HUES6 (cell line): Measurements from ENCODE around the gene WDR74.

Experiments
- H3K27ac ChIP-seq: 2 replicates; pipeline ENCODE4 v1.7.0; 2013; ENCODE audit warnings: low read depth, mild to moderate bottlenecking, low read length, inconsistent platforms
- H3K27me3 ChIP-seq: 2 replicates; pipeline ENCODE4 v1.6.1; 2013; ENCODE audit warnings: low read length; ENCODE audit not compliant: control insufficient read depth, insufficient read depth
- H3K36me3 ChIP-seq: 2 replicates; pipeline ENCODE4 v1.6.1; 2013; ENCODE audit warnings: low read length; ENCODE audit not compliant: control insufficient read depth, insufficient read depth
- H3K4me1 ChIP-seq: 2 replicates; pipeline ENCODE4 v1.6.1; 2013; ENCODE audit warnings: low read length; ENCODE audit not compliant: control insufficient read depth, insufficient read depth
- H3K4me3 ChIP-seq: 2 replicates; pipeline ENCODE4 v1.5.1; 2013; ENCODE audit warnings: low read depth, low read length
- H3K9ac ChIP-seq: one replicate; pipeline ENCODE4 v1.6.1; 2013; ENCODE audit warnings: mild to moderate bottlenecking, low read length
- H3K9me3 ChIP-seq: 2 replicates; pipeline ENCODE4 v1.6.1; 2013; ENCODE audit warnings: low read depth, low read length; ENCODE audit not compliant: control insufficient read depth, insufficient read depth

The WDR74 gene

GRCh38 chr11:62858201-62858600, 18.8 kb upstream of the WDR74 start:
- Histone ChIP-seq H3K4me3 (peak overlapping the region; percentile 81), H3K9me3 (no peaks in the 10 kb centered on the region), H3K9ac (peak overlapping the region; percentile 98), H3K27me3 (no peaks in the 10 kb centered on the region), H3K36me3 (peaks cover 33% of the 10 kb centered on the region), H3K4me1 (peaks cover 33% of the 10 kb centered on the region), H3K27ac (peak overlapping the region; percentile 89; the same call in 1 of the 2 replicates)

GRCh38 chr11:62857541-62857982, 18.2 kb upstream of the WDR74 start:
- peak overlapping the region; percentile 89; the same call in 1 of the 2 replicates for H3K27ac ChIP-seq
- H3K36me3 ChIP-seq = peaks cover 37% of the 10 kb centered on the region
- H3K27me3 ChIP-seq = no peaks in the 10 kb centered on the region
- H3K9ac ChIP-seq = peak overlapping the region; percentile 98
- H3K9me3 ChIP-seq = no peaks in the 10 kb centered on the region
- H3K4me1 ChIP-seq = peaks cover 29% of the 10 kb centered on the region
- peak overlapping the region; percentile 81 for H3K4me3 ChIP-seq

GRCh38 chr11:62856333-62856895, 17.0 kb upstream of the WDR74 start:
- no peaks in the 10 kb centered on the region for H3K27me3 ChIP-seq
- H3K9me3 ChIP-seq = no peaks in the 10 kb centered on the region
- peak overlapping the region; percentile 98 for H3K9ac ChIP-seq
- peak overlapping the region; percentile 81 for H3K4me3 ChIP-seq
- H3K27ac ChIP-seq = peak overlapping the region; percentile 89
- H3K36me3 ChIP-seq = peaks cover 46% of the 10 kb centered on the region
- peaks cover 24% of the 10 kb centered on the region for H3K4me1 ChIP-seq

GRCh38 chr11:62855571-62856332, 16.4 kb upstream of the WDR74 start:
- Histone ChIP-seq H3K4me1 (peaks cover 17% of the 10 kb centered on the region), H3K9me3 (no peaks in the 10 kb centered on the region), H3K27ac (peak overlapping the region; percentile 92), H3K9ac (peak overlapping the region; percentile 98), H3K27me3 (no peaks in the 10 kb centered on the region), H3K36me3 (peaks cover 41% of the 10 kb centered on the region), H3K4me3 (peak overlapping the region; percentile 81)

GRCh38 chr11:62854825-62855570, 15.6 kb upstream of the WDR74 start:
- peaks cover 16% of the 10 kb centered on the region for H3K4me1 ChIP-seq
- H3K4me3 ChIP-seq = peak overlapping the region; percentile 81
- H3K9me3 ChIP-seq = no peaks in the 10 kb centered on the region
- peak overlapping the region; percentile 98 for H3K9ac ChIP-seq
- H3K27ac ChIP-seq = peak overlapping the region; percentile 92
- H3K36me3 ChIP-seq = peaks cover 41% of the 10 kb centered on the region
- no peaks in the 10 kb centered on the region for H3K27me3 ChIP-seq

- Histone ChIP-seq H3K36me3 (peaks cover 41% of the 10 kb centered on the region), H3K4me1 (peaks cover 10% of the 10 kb centered on the region), H3K9ac (peak overlapping the region; percentile 98), H3K27ac (peak overlapping the region; percentile 92), H3K4me3 (peak overlapping the region; percentile 81), H3K27me3 (no peaks in the 10 kb centered on the region), H3K9me3 (no peaks in the 10 kb centered on the region)
These were observed 14.8 kb upstream of the WDR74 start for GRCh38 chr11:62854013-62854824.

GRCh38 chr11:62853279-62853965, 14.0 kb upstream of the WDR74 start:
- Histone ChIP-seq H3K27ac (peak overlapping the region; percentile 92), H3K9ac (peak overlapping the region; percentile 98), H3K4me1 (peaks cover 10% of the 10 kb centered on the region), H3K27me3 (no peaks in the 10 kb centered on the region), H3K36me3 (peaks cover 41% of the 10 kb centered on the region), H3K4me3 (peak overlapping the region; percentile 81), H3K9me3 (no peaks in the 10 kb centered on the region)

- H3K4me3 ChIP-seq = peak overlapping the region; percentile 81
- H3K9me3 ChIP-seq = no peaks in the 10 kb centered on the region
- H3K4me1 ChIP-seq = peaks cover 10% of the 10 kb centered on the region
- H3K9ac ChIP-seq = peak overlapping the region; percentile 98
- H3K27me3 ChIP-seq = no peaks in the 10 kb centered on the region
- H3K27ac ChIP-seq = no peak overlapping the region
- peaks cover 41% of the 10 kb centered on the region for H3K36me3 ChIP-seq
These were observed 13.3 kb upstream of the WDR74 start for GRCh38 chr11:62852523-62853188.

GRCh38 chr11:62851807-62852522, 12.6 kb upstream of the WDR74 start:
- Histone ChIP-seq H3K4me3 (peak overlapping the region; percentile 30), H3K36me3 (peaks cover 41% of the 10 kb centered on the region), H3K9me3 (no peaks in the 10 kb centered on the region; the same call in 1 of the 2 replicates), H3K27me3 (no peaks in the 10 kb centered on the region), H3K9ac (peak overlapping the region; percentile 1), H3K4me1 (peaks cover 10% of the 10 kb centered on the region), H3K27ac (no peak overlapping the region)
